Duodenal mucosa (tissue), 2 donors: ENCODE data around the gene TMCC1.

Source experiments
- H3K27ac ChIP-seq: one replicate; pipeline ENCODE4 v1.7.0; 2013; ENCODE audit warnings: low read depth, low read length
- H3K27me3 ChIP-seq, 2 donors: one replicate each; pipeline ENCODE4 v1.7.0; 2013; ENCODE audit warnings: low read length in 2 of 2, control low read depth in 1 of 2; ENCODE audit not compliant: insufficient read depth in 2 of 2, control insufficient read depth in 1 of 2
- H3K36me3 ChIP-seq, 2 donors: one replicate each; pipeline ENCODE4 v1.7.0; 2013; ENCODE audit warnings: low read length in 2 of 2, control low read depth in 1 of 2; ENCODE audit not compliant: insufficient read depth in 2 of 2, control insufficient read depth in 1 of 2
- H3K4me1 ChIP-seq, 2 donors: one replicate each; pipeline ENCODE4 v1.7.0; 2013; ENCODE audit warnings: low read length in 2 of 2, control low read depth in 1 of 2; ENCODE audit not compliant: insufficient read depth in 2 of 2, control insufficient read depth in 1 of 2
- H3K4me3 ChIP-seq, 2 donors: one replicate each; pipeline ENCODE4 v1.7.0; 2013; ENCODE audit warnings: low read length in 2 of 2, low read depth in 1 of 2
- H3K9ac ChIP-seq, 2 donors: one replicate each; pipeline ENCODE4 v1.7.0; 2013; ENCODE audit warnings: low read length in 2 of 2, low read depth in 1 of 2
- H3K9me3 ChIP-seq, 2 donors: one replicate each; pipeline ENCODE4 v1.7.0; 2013; ENCODE audit warnings: low read length in 2 of 2, control low read depth in 1 of 2; ENCODE audit not compliant: control insufficient read depth in 1 of 2

The TMCC1 gene

GRCh38 chr3:129633751-129634481 is 259.6 kb downstream of the TMCC1 start:
- Histone ChIP-seq H3K9me3 (peaks cover 0 to 2% of the 10 kb centered on the region in 2 donors), H3K9ac (no peak overlapping the region), H3K27me3 (no peaks in the 10 kb centered on the region), H3K4me3 (no peak overlapping the region), H3K36me3 (no peaks in the 10 kb centered on the region), H3K27ac (no peak overlapping the region), H3K4me1 (no peaks in the 10 kb centered on the region)

DNA sequence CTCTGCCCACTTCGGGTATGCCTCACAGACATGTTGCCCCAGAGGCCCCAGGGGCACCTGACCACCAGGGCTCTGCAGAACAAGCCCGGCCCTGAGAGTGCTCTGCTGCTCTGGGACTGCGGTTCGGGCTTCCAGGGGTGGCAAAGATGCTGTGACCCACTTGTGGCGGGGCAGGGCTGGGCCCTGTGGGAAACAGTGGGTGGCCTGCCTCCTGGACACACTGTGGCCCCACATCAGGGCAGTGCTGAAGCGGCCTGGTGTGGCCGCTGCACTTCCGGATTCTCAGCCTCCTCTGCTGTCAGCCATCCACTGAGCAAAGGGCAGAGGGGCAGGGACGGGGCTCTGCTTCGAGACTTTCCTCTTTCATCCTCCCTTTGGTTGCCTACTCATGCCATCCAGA is 260.5 kb downstream of the TMCC1 start:
- no peaks in the 10 kb centered on the region for H3K36me3 ChIP-seq

GRCh38 chr3:129632556-129632955 is 261.0 kb downstream of the TMCC1 start:
- no peak overlapping the region for H3K27ac ChIP-seq
- H3K9ac ChIP-seq, result no peak overlapping the region
- peaks cover 5 to 9% of the 10 kb centered on the region in 2 donors for H3K4me1 ChIP-seq
- H3K27me3 ChIP-seq, result no peaks in the 10 kb centered on the region
- H3K9me3 ChIP-seq, result peaks cover 0 to 2% of the 10 kb centered on the region in 2 donors
- no peaks in the 10 kb centered on the region for H3K36me3 ChIP-seq
- no peak overlapping the region for H3K4me3 ChIP-seq

More for the DNA sequence above, 260.5 kb downstream of the TMCC1 start:
- Histone ChIP-seq H3K4me3 (no peak overlapping the region), H3K9me3 (peaks cover 0 to 2% of the 10 kb centered on the region in 2 donors), H3K9ac (no peak overlapping the region), H3K27me3 (no peaks in the 10 kb centered on the region), H3K27ac (no peak overlapping the region), H3K4me1 (peaks cover 3 to 5% of the 10 kb centered on the region in 2 donors)

GRCh38 chr3:129632056-129632455 is 261.5 kb downstream of the TMCC1 start:
- Histone ChIP-seq H3K9me3 (peaks cover 0 to 2% of the 10 kb centered on the region in 2 donors), H3K27ac (no peak overlapping the region), H3K4me1 (peaks cover 5 to 11% of the 10 kb centered on the region in 2 donors), H3K4me3 (no peak overlapping the region), H3K9ac (no peak overlapping the region), H3K27me3 (no peaks in the 10 kb centered on the region), H3K36me3 (no peaks in the 10 kb centered on the region)

DNA sequence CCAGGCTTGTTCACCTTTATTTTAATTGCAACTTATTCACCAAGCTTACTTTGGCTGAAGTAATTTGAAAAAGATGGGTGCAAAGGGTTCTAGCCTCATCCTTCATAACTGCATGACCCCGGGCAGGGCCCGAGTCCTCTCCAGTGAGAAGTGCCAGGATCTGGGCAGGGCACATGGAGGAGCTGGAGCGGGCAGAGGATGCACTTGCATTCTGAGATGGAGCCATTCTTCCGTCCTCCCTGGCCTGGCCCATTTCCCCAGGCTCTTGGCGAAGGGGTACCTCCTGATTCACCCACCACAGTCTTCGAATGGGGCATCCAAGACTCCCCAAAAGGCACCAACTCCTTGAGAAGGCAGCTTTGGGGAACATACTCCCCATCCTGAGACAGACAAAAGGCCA is 264.5 kb downstream of the TMCC1 start:
- no peak overlapping the region for H3K4me3 ChIP-seq
- H3K9ac ChIP-seq, result no peak overlapping the region
- no peak overlapping the region for H3K27ac ChIP-seq
- no peaks in the 10 kb centered on the region for H3K36me3 ChIP-seq
- H3K9me3 ChIP-seq, result no peaks in the 10 kb centered on the region
- H3K27me3 ChIP-seq, result no peaks in the 10 kb centered on the region
- peaks cover 25 to 27% of the 10 kb centered on the region in 2 donors for H3K4me1 ChIP-seq

GRCh38 chr3:129628169-129628522 is 265.4 kb downstream of the TMCC1 start:
- Histone ChIP-seq H3K4me3 (peak overlapping the region; percentile 67 to 73), H3K9me3 (no peaks in the 10 kb centered on the region), H3K27ac (no peak overlapping the region), H3K27me3 (no peaks in the 10 kb centered on the region), H3K36me3 (no peaks in the 10 kb centered on the region), H3K4me1 (peaks cover 25 to 31% of the 10 kb centered on the region in 2 donors), H3K9ac (peak overlapping the region; percentile 79 to 86)

GRCh38 chr3:129627350-129628168 is 266.0 kb downstream of the TMCC1 start:
- no peaks in the 10 kb centered on the region for H3K9me3 ChIP-seq
- peak overlapping the region; percentile 79 to 86 for H3K9ac ChIP-seq
- peak overlapping the region; percentile 94 for H3K27ac ChIP-seq
- H3K36me3 ChIP-seq, result no peaks in the 10 kb centered on the region
- H3K27me3 ChIP-seq, result no peaks in the 10 kb centered on the region
- peaks cover 25 to 37% of the 10 kb centered on the region in 2 donors for H3K4me1 ChIP-seq
- peak overlapping the region; percentile 67 to 73 for H3K4me3 ChIP-seq

- H3K4me1 ChIP-seq, result peaks cover 25 to 37% of the 10 kb centered on the region in 2 donors
Measured at GRCh38 chr3:129626744-129627349, 266.7 kb downstream of the TMCC1 start.

GRCh38 chr3:129625072-129625874 is 268.2 kb downstream of the TMCC1 start:
- peak overlapping the region; percentile 66 for H3K27ac ChIP-seq
- H3K36me3 ChIP-seq, result no peaks in the 10 kb centered on the region
- no peaks in the 10 kb centered on the region for H3K9me3 ChIP-seq
- H3K9ac ChIP-seq, result peak overlapping the region; percentile 39 to 47
- H3K4me3 ChIP-seq, result peak overlapping the region; percentile 16 to 44
- no peaks in the 10 kb centered on the region for H3K27me3 ChIP-seq
- peaks cover 25 to 37% of the 10 kb centered on the region in 2 donors for H3K4me1 ChIP-seq

More at GRCh38 chr3:129626744-129627349, 266.7 kb downstream of the TMCC1 start:
- no peaks in the 10 kb centered on the region for H3K36me3 ChIP-seq
- H3K27ac ChIP-seq, result peak overlapping the region; percentile 94
- H3K9me3 ChIP-seq, result no peaks in the 10 kb centered on the region
- H3K27me3 ChIP-seq, result no peaks in the 10 kb centered on the region
- peak overlapping the region; percentile 67 to 73 for H3K4me3 ChIP-seq
- peak overlapping the region; percentile 79 to 86 for H3K9ac ChIP-seq
